GM18520 (cell line): ENCODE measurements around the gene TSPAN14.

Source experiments
- ATAC-seq: cut with Tn5 transposase; IDR thresholded peaks from one replicate; pipeline ENCODE4 v1.9.1; 2021; ENCODE audit not compliant: unreplicated experiment

TSPAN14 gene

GRCh38 chr10:80454513-80455460, 677 bp downstream of the TSPAN14 start:
- ATAC-seq: no peak

GRCh38 chr10:80455461-80456349, 1.6 kb downstream of the TSPAN14 start:
- no peak for ATAC-seq

GRCh38 chr10:80457554-80458262, 3.6 kb downstream of the TSPAN14 start:
- no peak for ATAC-seq

- ATAC-seq: no peak
These were observed 4.1 kb downstream of the TSPAN14 start for GRCh38 chr10:80458263-80458625.

- ATAC-seq: no peak
These were observed 4.5 kb downstream of the TSPAN14 start for GRCh38 chr10:80458638-80459037.

- ATAC-seq: peak; percentile 28
These were observed 5.1 kb downstream of the TSPAN14 start for GRCh38 chr10:80459047-80459865.

GRCh38 chr10:80460399-80461207, 6.5 kb downstream of the TSPAN14 start:
- ATAC-seq: no peak

- no peak for ATAC-seq
These were observed 7.4 kb downstream of the TSPAN14 start for GRCh38 chr10:80461208-80462183.

- ATAC-seq: no peak
These were observed 8.3 kb downstream of the TSPAN14 start for GRCh38 chr10:80462299-80462980.

- ATAC-seq: peak; percentile 28
These were observed 9.1 kb downstream of the TSPAN14 start for GRCh38 chr10:80462981-80463741.

- no peak for ATAC-seq
These were observed 9.8 kb downstream of the TSPAN14 start for GRCh38 chr10:80463868-80464267.

GRCh38 chr10:80464557-80465450, 10.7 kb downstream of the TSPAN14 start:
- ATAC-seq: no peak

GRCh38 chr10:80465451-80465835, 11.3 kb downstream of the TSPAN14 start:
- no peak for ATAC-seq

GRCh38 chr10:80465839-80466590, 11.9 kb downstream of the TSPAN14 start:
- ATAC-seq: no peak

GRCh38 chr10:80466724-80467326, 12.7 kb downstream of the TSPAN14 start:
- no peak for ATAC-seq
